HG02588 (cell line): ENCODE measurements around the gene DNM3.

Source experiments
- ATAC-seq: cut with Tn5 transposase; IDR thresholded peaks from one replicate; pipeline ENCODE4 v1.9.1; 2021; ENCODE audit warnings: mild to moderate bottlenecking, moderate library complexity; ENCODE audit not compliant: unreplicated experiment

The DNM3 gene

DNA sequence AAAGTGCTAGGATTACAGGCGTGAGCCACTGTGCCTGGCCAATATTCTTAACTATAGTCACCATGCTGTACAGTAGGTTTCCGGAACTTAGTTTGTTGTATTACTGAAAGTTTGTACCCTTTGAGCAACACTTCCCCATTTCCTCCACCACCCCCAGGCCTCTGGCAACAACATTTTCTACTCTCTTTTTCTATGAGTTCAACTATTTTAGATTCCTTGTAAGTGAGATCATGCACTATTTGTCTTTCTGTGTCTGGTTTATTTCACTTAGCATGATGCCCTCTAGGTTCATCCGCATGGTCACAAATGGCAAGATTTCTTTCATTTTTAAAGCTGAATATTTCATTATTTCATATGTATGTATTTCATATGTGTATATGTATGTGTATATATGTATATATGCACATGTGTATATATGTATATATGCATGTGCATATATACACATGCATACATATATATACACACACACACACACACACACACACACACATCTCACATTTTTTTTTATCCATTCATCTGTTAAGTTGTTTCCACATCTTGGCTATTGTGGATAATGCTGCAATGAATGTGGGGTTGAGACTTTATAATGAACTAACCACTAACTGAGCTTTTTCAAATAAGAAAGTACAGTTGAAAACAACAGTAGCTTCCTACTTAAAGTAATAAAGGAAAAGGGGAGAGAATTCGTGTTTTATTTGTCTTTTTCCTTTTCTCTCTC lies 322.4 kb downstream of the DNM3 start:
- ATAC-seq: no peak

DNA sequence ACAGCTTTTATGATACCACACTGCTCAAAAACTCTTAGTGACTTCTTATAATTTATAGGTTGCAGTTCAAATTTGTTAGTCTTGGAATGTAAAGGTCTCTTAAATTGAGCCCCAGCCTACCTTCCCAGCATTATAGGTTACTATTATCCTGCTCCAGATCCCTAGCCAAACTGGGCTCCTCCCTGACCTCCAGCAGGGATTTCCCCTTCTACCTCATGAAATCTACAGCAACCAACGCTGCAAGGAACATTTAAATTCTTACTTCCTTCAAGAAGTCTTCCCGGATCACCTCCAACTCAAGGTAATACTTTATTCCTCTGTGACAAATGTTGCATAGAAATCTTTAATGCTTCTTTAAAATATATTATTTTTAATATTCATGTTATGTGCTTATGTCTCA lies 324.1 kb downstream of the DNM3 start:
- ATAC-seq: no peak

DNA sequence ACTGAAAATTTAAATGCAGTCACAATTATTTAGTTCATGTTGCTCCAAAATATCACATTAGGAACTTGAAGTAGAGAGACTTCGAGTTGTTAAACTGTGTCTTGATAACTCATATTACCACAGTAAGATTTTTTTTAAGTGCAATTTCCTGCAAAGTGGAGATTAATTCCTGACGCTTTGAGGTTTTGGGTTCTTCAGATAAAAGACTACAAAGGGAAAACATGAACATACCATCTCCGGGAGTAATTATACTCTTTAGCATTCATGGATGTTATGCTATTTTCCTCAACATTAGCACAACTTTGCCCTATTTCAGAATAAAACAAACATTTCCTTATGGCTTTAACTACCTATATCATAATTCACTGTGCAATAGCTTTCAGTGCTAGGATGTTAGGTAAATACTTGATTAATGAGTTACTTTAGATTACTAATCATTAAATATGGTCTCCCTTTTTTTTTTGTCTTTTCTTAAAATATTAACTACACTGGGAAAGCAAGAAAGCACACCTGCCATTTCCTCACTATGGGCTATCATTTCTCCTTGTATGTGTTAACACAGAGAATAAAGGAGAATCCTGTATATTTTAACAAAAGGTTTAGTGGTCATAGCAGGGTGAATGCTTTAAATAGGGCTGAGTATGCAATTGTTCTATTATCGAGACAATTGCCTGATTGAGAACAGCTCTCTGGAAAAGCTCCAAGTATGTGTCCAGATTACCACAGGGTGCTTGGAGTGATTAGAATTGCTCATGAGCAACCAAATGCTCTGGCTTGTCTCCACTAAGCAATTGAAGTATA lies 326.7 kb downstream of the DNM3 start:
- no peak for ATAC-seq

DNA sequence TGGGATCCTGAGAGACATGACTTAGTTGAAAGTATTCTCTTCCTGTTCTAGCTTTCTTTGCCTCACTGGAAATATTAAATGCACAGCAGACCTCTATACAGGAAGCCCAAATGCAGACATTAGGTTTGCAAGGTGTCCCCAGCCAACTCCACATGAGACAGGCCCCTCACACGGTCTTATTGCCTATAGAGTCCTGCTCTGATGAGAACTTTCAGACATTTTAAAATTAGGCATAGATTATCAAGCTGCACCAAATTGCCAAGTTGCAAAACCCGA lies 327.2 kb downstream of the DNM3 start:
- ATAC-seq: no peak

GRCh38 chr1:172169836-172170235 lies 328.5 kb downstream of the DNM3 start:
- no peak for ATAC-seq

- ATAC-seq: no peak
Measured at GRCh38 chr1:172172352-172172831, 331.1 kb downstream of the DNM3 start.

DNA sequence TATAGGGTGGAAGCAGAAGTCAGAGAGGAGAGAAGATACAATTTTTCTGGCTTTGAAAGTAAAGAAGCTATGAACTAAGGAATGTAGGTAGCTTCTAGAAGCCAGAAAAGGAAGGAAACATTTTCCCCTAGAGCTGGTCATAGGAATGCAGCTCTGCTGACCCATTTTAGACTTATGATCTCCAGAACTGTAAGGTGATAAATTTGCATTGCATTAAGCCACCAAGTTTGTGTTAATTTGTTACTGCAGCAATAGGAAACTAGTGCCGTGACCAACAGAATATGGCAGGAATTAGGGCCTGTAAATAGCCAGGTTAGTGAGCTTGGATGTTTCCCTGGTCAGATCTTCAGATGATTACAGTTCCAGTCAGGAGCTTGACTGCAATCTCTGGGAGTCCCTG lies 334.9 kb downstream of the DNM3 start:
- no peak for ATAC-seq

- no peak for ATAC-seq
Measured at GRCh38 chr1:172177849-172178248, 336.6 kb downstream of the DNM3 start.

DNA sequence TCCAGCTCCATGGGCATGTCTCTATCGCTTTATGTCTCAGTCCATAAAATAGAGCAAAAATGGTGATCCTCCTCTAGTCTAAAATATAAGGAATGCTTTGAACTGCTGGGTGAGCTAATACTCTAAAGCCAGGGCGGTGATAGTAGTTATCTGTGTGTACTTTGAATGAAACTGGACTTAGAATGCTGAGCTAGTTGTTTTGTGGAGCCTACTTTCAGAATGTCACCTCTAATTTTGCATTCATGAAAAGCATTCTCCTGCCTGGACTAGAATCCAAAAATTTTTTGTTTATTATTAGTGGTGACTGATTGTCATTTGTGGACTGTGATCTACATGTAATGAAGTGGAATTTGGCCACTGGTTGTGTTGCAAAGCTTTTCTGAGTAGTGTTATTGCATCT lies 337.6 kb downstream of the DNM3 start:
- ATAC-seq: no peak

DNA sequence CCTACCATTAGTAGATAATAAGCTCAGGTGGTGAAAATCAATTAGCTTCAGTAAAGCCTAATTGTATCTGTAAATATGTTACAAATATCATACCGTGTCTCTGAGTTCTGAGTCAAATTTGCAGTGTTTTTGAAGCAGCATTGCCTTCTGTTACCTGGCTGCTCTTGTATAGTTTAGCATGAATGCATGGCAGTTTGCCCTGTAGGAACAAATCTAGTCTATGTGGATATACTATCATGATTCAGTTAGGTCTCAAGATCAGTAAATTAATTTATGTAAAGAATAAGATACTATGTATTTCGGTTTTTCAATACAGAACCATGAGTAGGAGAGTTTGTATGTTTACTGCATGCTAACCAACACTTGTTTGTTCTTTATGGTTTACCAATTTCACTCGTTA lies 338.6 kb downstream of the DNM3 start:
- ATAC-seq: no peak

- peak; percentile 59 for ATAC-seq
Measured at GRCh38 chr1:172180501-172181285, 339.4 kb downstream of the DNM3 start.

DNA sequence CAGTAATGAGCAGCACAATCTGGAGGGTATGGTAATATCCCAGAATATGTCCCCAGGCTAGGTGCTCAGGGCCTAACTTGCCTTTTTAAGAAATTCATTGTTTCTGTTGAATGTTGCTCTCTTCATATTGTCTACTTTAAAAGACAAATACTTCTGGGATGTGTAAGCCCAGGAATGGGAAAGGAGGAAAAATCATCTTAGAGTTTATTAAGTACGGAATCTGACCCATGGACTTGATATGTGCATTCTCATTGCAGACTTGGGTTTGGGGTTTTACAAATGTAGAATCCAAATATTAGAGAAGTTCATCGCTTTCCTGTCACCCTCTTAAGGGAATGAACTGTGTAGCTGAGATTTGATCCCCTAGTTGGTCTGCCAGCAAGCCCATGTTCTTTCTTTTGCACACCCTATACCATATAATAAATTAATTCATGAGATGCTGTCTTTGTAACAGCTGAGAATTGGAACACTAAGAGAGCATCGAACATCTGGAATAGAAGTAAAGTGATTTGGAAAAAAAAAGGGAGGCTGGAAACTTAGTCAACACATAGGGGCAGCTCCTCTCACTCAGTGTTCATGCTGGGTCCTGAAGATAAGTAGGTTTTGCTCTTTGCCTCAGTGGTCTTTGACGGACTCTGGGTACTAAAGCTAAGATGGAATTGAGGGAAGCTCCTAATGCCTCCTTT lies 343.4 kb downstream of the DNM3 start:
- ATAC-seq: no peak

DNA sequence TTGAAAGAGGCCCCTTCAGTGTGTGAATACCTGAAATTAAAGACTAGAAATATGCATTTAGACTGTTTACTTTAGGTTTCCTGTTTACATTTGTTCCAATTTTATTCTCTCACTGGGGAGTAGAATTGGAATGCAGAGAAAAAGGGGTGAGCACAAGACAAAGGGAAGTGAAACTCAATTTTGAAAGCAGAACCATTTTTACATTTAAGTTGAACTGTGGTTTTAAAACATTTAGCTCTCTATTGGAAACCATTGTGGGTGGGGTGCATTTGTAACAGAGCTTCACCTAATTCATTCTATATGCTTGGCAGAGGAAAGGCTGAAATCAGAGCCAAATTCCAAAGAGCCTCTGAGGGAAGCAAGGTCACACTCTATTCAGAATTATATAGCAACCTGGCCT lies 343.9 kb downstream of the DNM3 start:
- peak; percentile 49 for ATAC-seq

DNA sequence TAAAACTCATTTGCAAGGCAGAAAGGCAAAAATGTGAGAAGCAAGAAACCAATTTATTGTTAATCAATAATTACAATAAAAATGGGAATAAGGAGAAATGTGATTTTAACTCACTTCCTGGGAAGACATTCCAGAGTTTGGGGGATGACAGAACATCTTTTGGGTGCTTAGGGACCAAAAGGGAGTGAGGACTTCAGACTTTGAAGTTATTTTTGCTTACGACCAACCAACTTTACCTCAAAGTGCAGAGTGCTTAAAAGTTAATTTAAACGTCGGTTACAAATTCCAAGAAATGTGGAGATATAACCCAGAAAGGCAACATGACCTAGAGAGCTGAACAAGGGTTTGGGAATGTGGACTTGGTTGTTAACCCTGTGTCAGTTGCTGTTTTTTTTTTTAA lies 344.7 kb downstream of the DNM3 start:
- no peak for ATAC-seq

DNA sequence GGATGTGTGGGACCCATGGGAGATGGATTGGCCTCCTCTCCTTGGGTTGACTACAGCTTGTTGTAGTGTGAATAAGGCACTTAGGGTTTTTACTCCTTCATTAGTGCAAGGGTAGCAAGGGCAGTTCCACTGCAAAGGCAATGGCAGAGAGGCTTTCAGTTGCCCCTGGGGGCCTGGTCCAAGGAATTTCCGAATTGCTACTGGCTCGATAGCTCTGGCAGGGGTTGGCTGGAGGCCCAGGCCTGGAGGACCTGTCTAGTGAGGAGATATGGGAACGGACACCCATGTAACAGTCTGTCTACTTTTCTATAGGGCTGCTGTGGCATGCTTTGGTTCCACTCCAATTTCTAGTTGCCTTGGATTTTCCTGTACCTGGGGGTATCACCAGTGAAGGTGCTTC lies 360.3 kb downstream of the DNM3 start:
- no peak for ATAC-seq

- no peak for ATAC-seq
Measured at GRCh38 chr1:172203135-172203823, 362.0 kb downstream of the DNM3 start.

DNA sequence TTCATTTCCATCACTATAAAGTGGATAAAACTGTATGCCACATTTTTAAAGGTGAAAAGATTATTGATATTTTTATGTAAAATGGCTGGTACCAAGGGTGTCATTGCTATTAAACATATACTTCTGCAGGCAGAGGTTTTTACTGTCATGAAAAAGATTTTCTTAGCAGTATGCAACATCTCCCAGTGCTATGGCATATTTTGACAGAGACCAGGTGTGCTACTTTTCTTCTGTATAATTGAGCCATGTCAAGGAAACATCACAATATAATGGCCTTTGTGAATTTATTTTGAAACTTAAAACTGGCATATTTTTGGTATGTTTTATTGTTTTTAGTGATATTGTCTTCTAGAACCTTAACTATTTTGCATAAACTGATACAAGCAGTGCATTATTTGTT lies 362.6 kb downstream of the DNM3 start:
- no peak for ATAC-seq

GRCh38 chr1:172206256-172206655 lies 365.0 kb downstream of the DNM3 start:
- ATAC-seq: no peak

GRCh38 chr1:172208635-172209034 lies 367.3 kb downstream of the DNM3 start:
- ATAC-seq: no peak

DNA sequence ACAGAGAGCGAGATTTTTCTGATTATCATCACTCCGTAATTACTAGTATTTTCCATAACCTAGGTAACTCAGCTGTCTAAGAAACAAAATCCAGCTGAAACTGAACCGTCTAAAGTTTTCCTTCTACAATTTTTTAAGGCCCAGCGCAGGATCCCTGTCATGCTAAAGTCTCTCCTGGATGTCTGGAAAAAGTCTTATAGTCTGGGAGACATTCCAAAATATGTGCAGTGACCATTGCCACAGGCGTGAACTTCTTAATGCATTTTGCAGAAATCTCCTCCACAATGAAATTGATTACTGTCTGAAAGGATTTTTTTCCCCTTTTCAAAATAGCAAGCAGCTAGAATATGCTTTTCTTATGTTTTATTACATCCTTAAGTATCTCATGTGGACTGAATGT lies 369.9 kb downstream of the DNM3 start:
- ATAC-seq: no peak

- ATAC-seq: no peak
Measured at GRCh38 chr1:172212124-172212523, 370.8 kb downstream of the DNM3 start.
